Colonic mucosa (tissue), 4 donors: ENCODE data around the gene CTDP1. TPM values are rescaled to one million over a fixed set of nuclear protein-coding genes. Genes with fewer than 3 reads are reported as not detected.

Experiments
- DNase-seq: peaks from one replicate; pipeline ENCODE4 v3.0.0-alpha.2; 2020
- H3K27ac ChIP-seq: fragments of 200-600 bp; one replicate; pipeline ENCODE4 v1.8.0; 2021
- H3K27me3 ChIP-seq: fragments of 200-600 bp; one replicate; pipeline ENCODE4 v1.8.0; 2021
- H3K36me3 ChIP-seq: fragments of 200-600 bp; one replicate; pipeline ENCODE4 v1.8.0; 2021
- H3K4me1 ChIP-seq: fragments of 200-600 bp; one replicate; pipeline ENCODE4 v1.8.0; 2021; ENCODE audit warnings: mild to moderate bottlenecking
- H3K4me3 ChIP-seq: fragments of 200-600 bp; one replicate; pipeline ENCODE4 v1.8.0; 2021
- H3K9ac ChIP-seq, 2 donors: one replicate each; pipeline ENCODE4 v1.7.0; 2013; ENCODE audit warnings: control low read depth in 2 of 2, low read depth in 2 of 2, low read length in 2 of 2
- H3K9me3 ChIP-seq: fragments of 200-600 bp; one replicate; pipeline ENCODE4 v1.8.0; 2021
- CTCF ChIP-seq: fragments of 200-600 bp; IDR thresholded peaks from one replicate; pipeline ENCODE4 v1.8.0; 2022; ENCODE audit warnings: antibody characterized with exemption, mild to moderate bottlenecking
- intact Hi-C: fragments of 100-400 bp; cut with DNase I; formaldehyde crosslinking; loops from one replicate; pipeline ENCODE4 v1.14.1; 2022
- total RNA-seq, 2 donors: library from RNA; stranded (reverse); fragmentation: NEBNext Ultra II Directional in 1 of 2; extraction: Animal tissue kit (Norgen Biotek cat#: 25700) in 1 of 2; gene quantifications; one replicate each; pipeline ENCODE4 v1.2.1, GENCODE V29; 2021
- donor health status: healthy.
- donor health status: DM: no; HTN: no; CAD: no.
- donor health status: DM: no; HTN: no; CAD: no.

CTDP1 gene
- total RNA-seq, 2 donors from 2014 or later = 34.7 to 36.9 TPM

- intact Hi-C loops = no loop called here
- no peak for TF ChIP-seq CTCF
- Histone ChIP-seq H3K27me3 (peaks cover 3% of the 10 kb centered on the region), H3K4me3 (no peak overlapping the region), H3K36me3 (no peaks in the 10 kb centered on the region), H3K4me1 (no peaks in the 10 kb centered on the region), H3K27ac (no peak overlapping the region), H3K9ac (no peak overlapping the region), H3K9me3 (no peaks in the 10 kb centered on the region)
- DNase-seq = no peak
Measured at GRCh38 chr18:79632765-79633164, 46.8 kb upstream of the CTDP1 start.

GRCh38 chr18:79634186-79634585 is 45.4 kb upstream of the CTDP1 start:
- Histone ChIP-seq H3K36me3 (no peaks in the 10 kb centered on the region), H3K27ac (no peak overlapping the region), H3K4me1 (no peaks in the 10 kb centered on the region), H3K27me3 (peaks cover 12% of the 10 kb centered on the region), H3K4me3 (no peak overlapping the region), H3K9me3 (no peaks in the 10 kb centered on the region), H3K9ac (no peak overlapping the region)
- DNase-seq = no peak
- intact Hi-C loops = no loop called here
- no peak for TF ChIP-seq CTCF

- intact Hi-C loops = no loop called here
- no peak overlapping the region for H3K4me3 ChIP-seq
Measured at GRCh38 chr18:79634593-79635426, 44.8 kb upstream of the CTDP1 start.

GRCh38 chr18:79635427-79635726 is 44.2 kb upstream of the CTDP1 start:
- Histone ChIP-seq H3K9ac (no peak overlapping the region), H3K36me3 (no peaks in the 10 kb centered on the region), H3K27me3 (peaks cover 12% of the 10 kb centered on the region), H3K4me3 (no peak overlapping the region), H3K4me1 (no peaks in the 10 kb centered on the region), H3K9me3 (no peaks in the 10 kb centered on the region), H3K27ac (no peak overlapping the region)
- intact Hi-C loops = no loop called here
- DNase-seq = no peak
- TF ChIP-seq CTCF = no peak

More at GRCh38 chr18:79634593-79635426, 44.8 kb upstream of the CTDP1 start:
- no peak overlapping the region for H3K9ac ChIP-seq
- H3K27ac ChIP-seq = no peak overlapping the region
- H3K27me3 ChIP-seq = peaks cover 12% of the 10 kb centered on the region
- no peaks in the 10 kb centered on the region for H3K36me3 ChIP-seq
- DNase-seq = no peak
- TF ChIP-seq CTCF = no peak
- no peaks in the 10 kb centered on the region for H3K4me1 ChIP-seq
- H3K9me3 ChIP-seq = no peaks in the 10 kb centered on the region

- no peak overlapping the region for H3K27ac ChIP-seq
- H3K9me3 ChIP-seq = no peaks in the 10 kb centered on the region
- no peak overlapping the region for H3K4me3 ChIP-seq
- TF ChIP-seq CTCF = no peak
- no peaks in the 10 kb centered on the region for H3K36me3 ChIP-seq
- H3K9ac ChIP-seq = no peak overlapping the region
- H3K27me3 ChIP-seq = peaks cover 12% of the 10 kb centered on the region
- DNase-seq = no peak
- no peaks in the 10 kb centered on the region for H3K4me1 ChIP-seq
- intact Hi-C loops = no loop called here
Measured at GRCh38 chr18:79637181-79637920, 42.3 kb upstream of the CTDP1 start.
